ENCODE results near the gene XYLT1. TPM values are rescaled to one million over a fixed set of nuclear protein-coding genes. Genes with fewer than 3 reads are reported as not detected.

XYLT1 gene
- total RNA-seq, 1 experiment from 2014 or later = 14.5 TPM

DNA sequence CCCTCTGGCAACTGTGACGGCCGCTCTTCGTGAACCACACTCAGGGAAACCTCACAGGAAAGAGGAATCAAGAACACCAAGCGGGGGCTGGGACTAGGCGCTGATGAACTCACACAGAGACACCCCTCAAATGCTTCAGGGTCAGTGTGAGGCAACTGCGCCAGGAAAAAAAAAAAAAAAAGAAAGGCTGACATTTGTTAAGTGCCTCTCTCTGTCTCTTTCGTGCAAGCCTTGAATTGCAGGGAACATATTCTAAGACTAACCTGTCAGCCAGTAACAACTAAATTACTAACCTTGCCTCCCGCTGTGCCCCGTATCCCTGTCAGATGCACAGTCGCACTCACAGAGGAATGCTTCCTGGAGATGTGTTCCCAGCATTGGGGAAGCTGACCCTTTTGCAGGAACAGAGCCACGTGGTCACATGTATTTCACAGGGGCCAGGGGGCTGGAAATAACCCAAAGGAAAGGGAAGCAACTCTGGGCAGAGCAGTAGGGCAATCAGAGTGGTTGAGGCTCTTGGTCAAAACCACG, 247.8 kb downstream of the XYLT1 start:
- H3K27me3 Mint-ChIP-seq (ENCODE audit: low read depth) = no peaks in the 10 kb centered on the region
- DNase-seq = no peak
- no peaks in the 10 kb centered on the region for H4K20me1 ChIP-seq (ENCODE audit: control insufficient read depth, insufficient read depth, insufficient read length)
- TF ChIP-seq, protein P1, sequence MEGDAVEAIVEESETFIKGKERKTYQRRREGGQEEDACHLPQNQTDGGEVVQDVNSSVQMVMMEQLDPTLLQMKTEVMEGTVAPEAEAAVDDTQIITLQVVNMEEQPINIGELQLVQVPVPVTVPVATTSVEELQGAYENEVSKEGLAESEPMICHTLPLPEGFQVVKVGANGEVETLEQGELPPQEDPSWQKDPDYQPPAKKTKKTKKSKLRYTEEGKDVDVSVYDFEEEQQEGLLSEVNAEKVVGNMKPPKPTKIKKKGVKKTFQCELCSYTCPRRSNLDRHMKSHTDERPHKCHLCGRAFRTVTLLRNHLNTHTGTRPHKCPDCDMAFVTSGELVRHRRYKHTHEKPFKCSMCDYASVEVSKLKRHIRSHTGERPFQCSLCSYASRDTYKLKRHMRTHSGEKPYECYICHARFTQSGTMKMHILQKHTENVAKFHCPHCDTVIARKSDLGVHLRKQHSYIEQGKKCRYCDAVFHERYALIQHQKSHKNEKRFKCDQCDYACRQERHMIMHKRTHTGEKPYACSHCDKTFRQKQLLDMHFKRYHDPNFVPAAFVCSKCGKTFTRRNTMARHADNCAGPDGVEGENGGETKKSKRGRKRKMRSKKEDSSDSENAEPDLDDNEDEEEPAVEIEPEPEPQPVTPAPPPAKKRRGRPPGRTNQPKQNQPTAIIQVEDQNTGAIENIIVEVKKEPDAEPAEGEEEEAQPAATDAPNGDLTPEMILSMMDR (conservative IDR thresholded peaks at IDR 0.05) = no peak
- H2BK15ac ChIP-seq (ENCODE audit: low read depth, low read length) = no peak overlapping the region
- peaks cover 8% of the 10 kb centered on the region; the same call in 1 of the 2 replicates for H3K4me1 ChIP-seq (ENCODE audit: insufficient read depth, low read length)
- H3K4me1 Mint-ChIP-seq = peaks cover 19 to 20% of the 10 kb centered on the region in 2 experiments
- H2BK5ac ChIP-seq (ENCODE audit: insufficient read length, low read length) = no peak overlapping the region
- H2BK20ac ChIP-seq (ENCODE audit: low read depth, low read length, poor library complexity, severe bottlenecking) = no peak overlapping the region
- no peaks in the 10 kb centered on the region for H3K79me2 ChIP-seq (ENCODE audit: insufficient read depth, low read length)
- H3K4me3 Mint-ChIP-seq = no peak overlapping the region
- no peak overlapping the region for H3K4me2 ChIP-seq (ENCODE audit: insufficient read depth, insufficient read length, low read length)
- H3K27ac ChIP-seq (ENCODE audit: insufficient read length, low read depth, low read length) = no peak overlapping the region
- no peak overlapping the region for H3K9ac ChIP-seq (ENCODE audit: extremely low read depth, insufficient read length, low read length)
- no peak overlapping the region for H4K91ac ChIP-seq (ENCODE audit: insufficient read length, low read depth, low read length)
- H3K14ac ChIP-seq (ENCODE audit: insufficient read depth, low read length) = no peak overlapping the region
- no peak overlapping the region for H2AK5ac ChIP-seq (ENCODE audit: insufficient read length, low read length)
- H2BK12ac ChIP-seq (ENCODE audit: insufficient read length, low read depth, low read length) = no peak overlapping the region
- no peaks in the 10 kb centered on the region for H3K9me3 ChIP-seq (ENCODE audit: control insufficient read depth, low read depth, low read length)
- no peaks in the 10 kb centered on the region for H3K23me2 ChIP-seq (ENCODE audit: insufficient read length, low read depth, low read length, poor library complexity, severe bottlenecking)
- WGBS (ENCODE audit: extremely low coverage, insufficient read length, low lambda C conversion rate) = no CpG with 5 or more reads among the region's 12 CpGs
- H3K36me3 Mint-ChIP-seq (ENCODE audit: insufficient read depth in 1 of 3, low read depth in 3 of 3) = no peaks in the 10 kb centered on the region
- H3K4ac ChIP-seq (ENCODE audit: low read depth, low read length) = no peak overlapping the region
- no peaks in the 10 kb centered on the region for H3K9me3 Mint-ChIP-seq
- H2BK120ac ChIP-seq (ENCODE audit: low read depth, low read length, poor library complexity, severe bottlenecking) = no peak overlapping the region
- H2AFZ ChIP-seq (ENCODE audit: low read length) = no peak overlapping the region
- peak overlapping the region in 1 of 3 experiments; percentile 16; a peak in 1 of 7 replicates for H3K27ac Mint-ChIP-seq
- no peak overlapping the region for H4K8ac ChIP-seq (replicated peaks; ENCODE audit: insufficient read length, low read depth, low read length)
- H3K18ac ChIP-seq (ENCODE audit: insufficient read length, low read depth, low read length) = no peak overlapping the region
- no peak overlapping the region for H3K23ac ChIP-seq (ENCODE audit: insufficient read length, low read depth, low read length)
- H3K56ac ChIP-seq (ENCODE audit: insufficient read length, low read depth, low read length) = no peak overlapping the region
- H3T11ph ChIP-seq (ENCODE audit: low read length) = no peak overlapping the region
- H4K5ac ChIP-seq (ENCODE audit: insufficient read length, low read depth, low read length) = no peak overlapping the region
- H3K79me1 ChIP-seq (ENCODE audit: insufficient read depth, low read depth, low read length, poor library complexity, severe bottlenecking) = no peaks in the 10 kb centered on the region
- H3K27me3 ChIP-seq (ENCODE audit: insufficient read depth, low read length) = no peaks in the 10 kb centered on the region

Measured in H9 (cell line).